ENCODE measurements around the gene RMDN2. TPM values are rescaled to one million over a fixed set of nuclear protein-coding genes. Genes with fewer than 3 reads are reported as not detected.

The RMDN2 gene
- total and polyA plus RNA-seq, 9 of the 15 experiments (the other 6 are each of a cell fraction or from before 2014, with no cell fraction given) = 1.5 to 4.3 (median 2.3) TPM

GRCh38 chr2:37925063-37925897, at the start of gene RMDN2 (continued):
- TF ChIP-seq MGA (IDR thresholded peaks at IDR 0.05) (peak; percentile 90), ATF7 (IDR thresholded peaks at IDR 0.05) (peak; percentile 57; the same call in 1 of the 2 replicates), ZEB2 (IDR thresholded peaks at IDR 0.05) (no peak), LCOR (CRISPR knock-in tag; IDR thresholded peaks at IDR 0.05) (peak; percentile 64), EWSR1 (IDR thresholded peaks at IDR 0.05; ENCODE audit: borderline replicate concordance, low read depth, partially characterized antibody) (no peak), ZBTB7A (IDR thresholded peaks at IDR 0.05; ENCODE audit: borderline replicate concordance, control insufficient read depth, low read depth, low read length) (peak; percentile 90), CHCHD3 (CRISPR knock-in tag; IDR thresholded peaks at IDR 0.05) (no peak), PPARD (CRISPR knock-in tag; IDR thresholded peaks at IDR 0.05) (no peak), ZNF584 (CRISPR knock-in tag; IDR thresholded peaks at IDR 0.05; ENCODE audit: low read depth) (0 out of 2 replicates have a peak, but pooled peaks have one; percentile 38), ZNF395 (CRISPR knock-in tag; IDR thresholded peaks at IDR 0.05) (peak; percentile 67; the same call in 1 of the 2 replicates), SMAD1 (IDR thresholded peaks at IDR 0.05; ENCODE audit: low read depth, low read length, partially characterized antibody) (peak; percentile 31), MYC (IDR thresholded peaks at IDR 0.05; ENCODE audit: low read depth, low read length) (peak; percentile 56; the same call in 1 of the 2 replicates), MYC (CRISPR knock-in tag; IDR thresholded peaks at IDR 0.05; ENCODE audit: borderline replicate concordance, low read depth) (0 out of 2 replicates have a peak, but pooled peaks have one; percentile 54), PRMT5 (CRISPR knock-in tag; IDR thresholded peaks at IDR 0.05) (no peak)

Measured in K562 (cell line).